Peyer's patch (tissue), 4 donors: ENCODE results near the gene BHLHE41.

ENCODE experiments used
- POLR2A ChIP-seq, 2 donors: fragments of 450-650 bp; IDR thresholded peaks; one replicate each; pipeline ENCODE4 v1.5.1; 2017; ENCODE audit warnings: antibody characterized with exemption in 2 of 2, mild to moderate bottlenecking in 2 of 2, moderate library complexity in 2 of 2
- TF ChIP-seq, protein P1 (sequence below), 6 experiments: fragments of 450-650 bp in 4 of 6; fragments of 200-600 bp in 2 of 6; sonication (generic) in 1 of 6; IDR thresholded peaks; one replicate each; pipeline ENCODE4 v1.5.1; 2017 to 2019; ENCODE audit warnings: antibody characterized with exemption in 6 of 6, mild to moderate bottlenecking in 3 of 6, moderate library complexity in 1 of 6

DNA sequence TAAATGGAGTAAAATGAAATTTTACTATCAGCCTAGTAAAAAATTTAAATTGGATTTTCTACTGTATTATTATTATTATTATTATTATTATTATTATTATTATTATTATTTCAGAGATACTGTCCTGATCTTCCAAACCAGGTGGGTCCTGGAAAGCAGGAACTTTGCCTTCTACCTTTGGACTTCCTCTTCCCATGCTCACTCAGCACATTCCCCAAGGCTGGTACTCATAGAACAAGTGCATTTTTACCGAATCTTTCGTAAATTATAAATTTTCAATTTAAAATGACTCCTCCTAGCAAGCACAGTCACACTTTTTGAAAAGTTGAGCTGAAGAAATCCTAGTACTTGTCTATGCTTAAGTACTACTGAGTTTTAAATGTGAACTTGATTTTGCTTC is 29.7 kb downstream of the BHLHE41 start:
- TF ChIP-seq, protein P1, sequence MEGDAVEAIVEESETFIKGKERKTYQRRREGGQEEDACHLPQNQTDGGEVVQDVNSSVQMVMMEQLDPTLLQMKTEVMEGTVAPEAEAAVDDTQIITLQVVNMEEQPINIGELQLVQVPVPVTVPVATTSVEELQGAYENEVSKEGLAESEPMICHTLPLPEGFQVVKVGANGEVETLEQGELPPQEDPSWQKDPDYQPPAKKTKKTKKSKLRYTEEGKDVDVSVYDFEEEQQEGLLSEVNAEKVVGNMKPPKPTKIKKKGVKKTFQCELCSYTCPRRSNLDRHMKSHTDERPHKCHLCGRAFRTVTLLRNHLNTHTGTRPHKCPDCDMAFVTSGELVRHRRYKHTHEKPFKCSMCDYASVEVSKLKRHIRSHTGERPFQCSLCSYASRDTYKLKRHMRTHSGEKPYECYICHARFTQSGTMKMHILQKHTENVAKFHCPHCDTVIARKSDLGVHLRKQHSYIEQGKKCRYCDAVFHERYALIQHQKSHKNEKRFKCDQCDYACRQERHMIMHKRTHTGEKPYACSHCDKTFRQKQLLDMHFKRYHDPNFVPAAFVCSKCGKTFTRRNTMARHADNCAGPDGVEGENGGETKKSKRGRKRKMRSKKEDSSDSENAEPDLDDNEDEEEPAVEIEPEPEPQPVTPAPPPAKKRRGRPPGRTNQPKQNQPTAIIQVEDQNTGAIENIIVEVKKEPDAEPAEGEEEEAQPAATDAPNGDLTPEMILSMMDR (IDR thresholded peaks at IDR 0.05): no peak
- TF ChIP-seq POLR2A (IDR thresholded peaks at IDR 0.05): no peak
